H1 (cell line): ENCODE measurements around the gene DOK1.

ENCODE experiments used
- ATF2 ChIP-seq: IDR thresholded peaks from 2 replicates; pipeline ENCODE4 v1.6.1; 2012; ENCODE audit warnings: low read length, inconsistent platforms
- CREB1 ChIP-seq: IDR thresholded peaks from 2 replicates; pipeline ENCODE4 v1.6.1; 2012; ENCODE audit warnings: inconsistent platforms
- EGR1 ChIP-seq: IDR thresholded peaks from 2 replicates; pipeline ENCODE4 v1.6.1; 2011; ENCODE audit warnings: low read depth, low read length, borderline replicate concordance
- EP300 ChIP-seq, 2 experiments: IDR thresholded peaks; 1 replicate in 1 of 2; 2 replicates in 1 of 2; pipeline ENCODE4 v1.6.1; 2011 to 2012; ENCODE audit warnings: low read depth in 2 of 2, low read length in 2 of 2, mild to moderate bottlenecking in 2 of 2, borderline replicate concordance in 1 of 2, inconsistent platforms in 1 of 2, moderate library complexity in 1 of 2
- HDAC6 ChIP-seq: IDR thresholded peaks from one replicate; pipeline ENCODE4 v1.7.1; 2012; ENCODE audit warnings: low read depth, mild to moderate bottlenecking, inconsistent platforms, low read length, moderate library complexity
- MAX ChIP-seq: IDR thresholded peaks from 2 replicates; pipeline ENCODE4 v1.6.1; 2012; ENCODE audit warnings: inconsistent platforms
- POLR2A ChIP-seq, 2 experiments: IDR thresholded peaks; 1 replicate in 1 of 2; 2 replicates in 1 of 2; pipeline ENCODE4 v1.6.1; 2011; ENCODE audit warnings: low read depth in 2 of 2, low read length in 2 of 2, mild to moderate bottlenecking in 2 of 2; ENCODE audit errors: control extremely low read depth in 1 of 2
- POLR2AphosphoS5 ChIP-seq: IDR thresholded peaks from 2 replicates; pipeline ENCODE4 v1.6.1; 2011; ENCODE audit warnings: low read depth, low read length
- RAD21 ChIP-seq, 2 experiments: IDR thresholded peaks in 1 of 2; conservative IDR thresholded peaks in 1 of 2; 2 replicates each; pipeline ENCODE4 v1.6.1; 2011; ENCODE audit warnings: low read depth in 2 of 2, low read length in 2 of 2, improper control_type of control experiment in 1 of 2, inconsistent platforms in 1 of 2, mild to moderate bottlenecking in 1 of 2, moderate library complexity in 1 of 2
- RFX5 ChIP-seq: IDR thresholded peaks from 2 replicates; pipeline ENCODE4 v1.6.1; 2011; ENCODE audit warnings: low read depth, low read length, improper control_type of control experiment, borderline replicate concordance
- TAF1 ChIP-seq: IDR thresholded peaks from 2 replicates; pipeline ENCODE4 v1.6.1; 2011; ENCODE audit warnings: mild to moderate bottlenecking, low read depth, low read length
- TAF7 ChIP-seq: optimal IDR thresholded peaks from 2 replicates; pipeline ENCODE3; 2011; ENCODE audit warnings: low read depth, mild to moderate bottlenecking, inconsistent platforms, low read length, moderate library complexity, borderline replicate concordance
- TF ChIP-seq, protein P1 (sequence below), 3 experiments: IDR thresholded peaks; 1 replicate in 2 of 3; 2 replicates in 1 of 3; pipeline versions ENCODE4 v1.5.1 to v1.6.1; 2011; ENCODE audit warnings: low read length in 3 of 3, mild to moderate bottlenecking in 3 of 3, inconsistent platforms in 2 of 3, low read depth in 1 of 3, moderate library complexity in 1 of 3; ENCODE audit not compliant: insufficient read depth in 1 of 3; ENCODE audit errors: control extremely low read depth in 1 of 3

- TF ChIP-seq POLR2A (IDR thresholded peaks at IDR 0.05; ENCODE audit: control extremely low read depth in 1 of 2, low read depth in 2 of 2, low read length in 2 of 2) (no peak), POLR2AphosphoS5 (no peak), MAX (no peak), RFX5 (no peak), EP300 (IDR thresholded peaks at IDR 0.05; ENCODE audit: borderline replicate concordance in 1 of 2, low read depth in 2 of 2, low read length in 2 of 2) (no peak), EGR1 (no peak), RAD21 (IDR thresholded peaks at IDR 0.05 in 1 of 2, conservative IDR thresholded peaks at IDR 0.05 in 1 of 2; ENCODE audit: low read depth in 2 of 2, low read length in 2 of 2) (no peak), HDAC6 (no peak), TAF1 (no peak), ATF2 (no peak), TAF7 (no peak), CREB1 (no peak)
- TF ChIP-seq, protein P1, sequence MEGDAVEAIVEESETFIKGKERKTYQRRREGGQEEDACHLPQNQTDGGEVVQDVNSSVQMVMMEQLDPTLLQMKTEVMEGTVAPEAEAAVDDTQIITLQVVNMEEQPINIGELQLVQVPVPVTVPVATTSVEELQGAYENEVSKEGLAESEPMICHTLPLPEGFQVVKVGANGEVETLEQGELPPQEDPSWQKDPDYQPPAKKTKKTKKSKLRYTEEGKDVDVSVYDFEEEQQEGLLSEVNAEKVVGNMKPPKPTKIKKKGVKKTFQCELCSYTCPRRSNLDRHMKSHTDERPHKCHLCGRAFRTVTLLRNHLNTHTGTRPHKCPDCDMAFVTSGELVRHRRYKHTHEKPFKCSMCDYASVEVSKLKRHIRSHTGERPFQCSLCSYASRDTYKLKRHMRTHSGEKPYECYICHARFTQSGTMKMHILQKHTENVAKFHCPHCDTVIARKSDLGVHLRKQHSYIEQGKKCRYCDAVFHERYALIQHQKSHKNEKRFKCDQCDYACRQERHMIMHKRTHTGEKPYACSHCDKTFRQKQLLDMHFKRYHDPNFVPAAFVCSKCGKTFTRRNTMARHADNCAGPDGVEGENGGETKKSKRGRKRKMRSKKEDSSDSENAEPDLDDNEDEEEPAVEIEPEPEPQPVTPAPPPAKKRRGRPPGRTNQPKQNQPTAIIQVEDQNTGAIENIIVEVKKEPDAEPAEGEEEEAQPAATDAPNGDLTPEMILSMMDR (IDR thresholded peaks at IDR 0.05; ENCODE audit: control extremely low read depth in 1 of 3, insufficient read depth in 1 of 3, low read depth in 1 of 3, low read length in 3 of 3): no peak
Observed at GRCh38 chr2:74606927-74607326, 52.4 kb downstream of the DOK1 start.
